HG03103 (cell line): ENCODE measurements around the gene CRYAB.
"Not testable (repeated sequence)": the region's sequence is repeated elsewhere in the genome, so short reads cannot be mapped to it uniquely, and the experiment has no call there.

ENCODE experiments used
- ATAC-seq: cut with Tn5 transposase; IDR thresholded peaks from one replicate; pipeline ENCODE4 v1.9.1; 2021; ENCODE audit warnings: low read depth; ENCODE audit not compliant: unreplicated experiment

The CRYAB gene

GRCh38 chr11:111934306-111934705, 22.7 kb upstream of the CRYAB start:
- ATAC-seq: no peak

- ATAC-seq: no peak
These were observed 22.3 kb upstream of the CRYAB start for GRCh38 chr11:111933872-111934271.

- not testable (repeated sequence) for ATAC-seq
These were observed 21.6 kb upstream of the CRYAB start for GRCh38 chr11:111933176-111933575.

GRCh38 chr11:111932611-111932950, 21.0 kb upstream of the CRYAB start:
- no peak for ATAC-seq

- ATAC-seq: no peak
These were observed 18.9 kb upstream of the CRYAB start for GRCh38 chr11:111930472-111930871.

- ATAC-seq: peak; percentile 88
These were observed 15.2 kb upstream of the CRYAB start for GRCh38 chr11:111926505-111927391.

GRCh38 chr11:111925953-111926352, 14.4 kb upstream of the CRYAB start:
- ATAC-seq: no peak

GRCh38 chr11:111923951-111924350, 12.4 kb upstream of the CRYAB start:
- no peak for ATAC-seq

- ATAC-seq: no peak
These were observed 11.8 kb upstream of the CRYAB start for GRCh38 chr11:111923351-111923788.

GRCh38 chr11:111922803-111923202, 11.2 kb upstream of the CRYAB start:
- no peak for ATAC-seq

- ATAC-seq: no peak
These were observed 10.1 kb upstream of the CRYAB start for GRCh38 chr11:111921541-111922230.

GRCh38 chr11:111920908-111921307, 9.3 kb upstream of the CRYAB start:
- no peak for ATAC-seq

- ATAC-seq: no peak
These were observed 7.1 kb upstream of the CRYAB start, which contains the start of gene C11orf52 for GRCh38 chr11:111918390-111919256. Gene C11orf52 (plus strand): TSS chr11:111918913. CDS start chr11:111918973, 60 bp downstream.

GRCh38 chr11:111917788-111918187, 6.2 kb upstream of the CRYAB start:
- ATAC-seq: no peak

- no peak for ATAC-seq
These were observed 5.7 kb upstream of the CRYAB start for GRCh38 chr11:111917312-111917711.

- ATAC-seq: no peak
These were observed 5.2 kb upstream of the CRYAB start for GRCh38 chr11:111916768-111917167.

GRCh38 chr11:111913997-111914396, 2.4 kb upstream of the CRYAB start:
- no peak for ATAC-seq

- no peak for ATAC-seq
These were observed 1.7 kb upstream of the CRYAB start for GRCh38 chr11:111913031-111913861.

GRCh38 chr11:111912535-111912934, 965 bp upstream of the CRYAB start, which contains the start of gene HSPB2:
Gene HSPB2 (plus strand): TSS chr11:111912734. CDS start chr11:111912830, 96 bp downstream.
- no peak for ATAC-seq
